ENCODE data around the gene MYH16.

DNA sequence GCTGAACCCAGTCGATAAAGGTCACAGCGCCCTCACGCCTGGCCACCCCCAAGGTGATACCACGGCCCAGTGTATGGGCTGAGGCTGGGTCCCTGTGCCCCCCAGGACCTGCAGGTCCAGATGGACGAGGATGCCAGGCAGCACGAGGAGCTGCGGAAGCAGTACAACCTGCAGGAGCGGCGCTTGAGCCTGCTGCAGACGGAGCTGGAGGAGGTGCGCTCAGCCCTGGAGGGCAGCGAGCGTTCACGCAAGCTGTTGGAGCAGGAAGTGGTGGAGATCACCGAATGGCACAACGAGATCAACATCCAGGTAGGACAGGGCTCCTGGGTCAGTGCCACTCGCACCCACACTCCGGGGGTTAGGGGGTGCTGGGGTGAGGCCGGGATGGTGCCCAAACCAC lies 28.9 kb downstream of the MYH16 start:
- TF ChIP-seq LARP7 (IDR thresholded peaks at IDR 0.05) (no peak), TCF12 (IDR thresholded peaks at IDR 0.05; ENCODE audit: low read depth, low read length) (no peak), POLR2A (IDR thresholded peaks at IDR 0.05; ENCODE audit: low read depth, low read length) (no peak), POLR2AphosphoS5 (IDR thresholded peaks at IDR 0.05; ENCODE audit: low read length) (no peak), DPF2 (IDR thresholded peaks at IDR 0.05) (no peak), RBBP5 (conservative IDR thresholded peaks at IDR 0.05) (no peak), TBL1XR1 (IDR thresholded peaks at IDR 0.05; ENCODE audit: low read depth, low read length) (no peak)
- TF ChIP-seq, protein P1, sequence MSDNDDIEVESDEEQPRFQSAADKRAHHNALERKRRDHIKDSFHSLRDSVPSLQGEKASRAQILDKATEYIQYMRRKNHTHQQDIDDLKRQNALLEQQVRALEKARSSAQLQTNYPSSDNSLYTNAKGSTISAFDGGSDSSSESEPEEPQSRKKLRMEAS (IDR thresholded peaks at IDR 0.05; ENCODE audit: low read depth, low read length) = no peak
- TF ChIP-seq, protein P2, sequence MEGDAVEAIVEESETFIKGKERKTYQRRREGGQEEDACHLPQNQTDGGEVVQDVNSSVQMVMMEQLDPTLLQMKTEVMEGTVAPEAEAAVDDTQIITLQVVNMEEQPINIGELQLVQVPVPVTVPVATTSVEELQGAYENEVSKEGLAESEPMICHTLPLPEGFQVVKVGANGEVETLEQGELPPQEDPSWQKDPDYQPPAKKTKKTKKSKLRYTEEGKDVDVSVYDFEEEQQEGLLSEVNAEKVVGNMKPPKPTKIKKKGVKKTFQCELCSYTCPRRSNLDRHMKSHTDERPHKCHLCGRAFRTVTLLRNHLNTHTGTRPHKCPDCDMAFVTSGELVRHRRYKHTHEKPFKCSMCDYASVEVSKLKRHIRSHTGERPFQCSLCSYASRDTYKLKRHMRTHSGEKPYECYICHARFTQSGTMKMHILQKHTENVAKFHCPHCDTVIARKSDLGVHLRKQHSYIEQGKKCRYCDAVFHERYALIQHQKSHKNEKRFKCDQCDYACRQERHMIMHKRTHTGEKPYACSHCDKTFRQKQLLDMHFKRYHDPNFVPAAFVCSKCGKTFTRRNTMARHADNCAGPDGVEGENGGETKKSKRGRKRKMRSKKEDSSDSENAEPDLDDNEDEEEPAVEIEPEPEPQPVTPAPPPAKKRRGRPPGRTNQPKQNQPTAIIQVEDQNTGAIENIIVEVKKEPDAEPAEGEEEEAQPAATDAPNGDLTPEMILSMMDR (IDR thresholded peaks at IDR 0.05 in 2 of 3, conservative IDR thresholded peaks at IDR 0.05 in 1 of 3; ENCODE audit: control insufficient read depth in 2 of 3, extremely low read depth in 1 of 3, insufficient read depth in 1 of 3, low read depth in 3 of 3, low read length in 3 of 3) = no peak
- TF ChIP-seq, protein P3, sequence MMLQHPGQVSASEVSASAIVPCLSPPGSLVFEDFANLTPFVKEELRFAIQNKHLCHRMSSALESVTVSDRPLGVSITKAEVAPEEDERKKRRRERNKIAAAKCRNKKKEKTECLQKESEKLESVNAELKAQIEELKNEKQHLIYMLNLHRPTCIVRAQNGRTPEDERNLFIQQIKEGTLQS (IDR thresholded peaks at IDR 0.05; ENCODE audit: borderline replicate concordance, extremely low read depth, low read depth, low read length) = no peak
